HepG2 (cell line): ENCODE data around the gene WDR26. TPM values are rescaled to one million over a fixed set of nuclear protein-coding genes. Genes with fewer than 3 reads are reported as not detected.

ENCODE experiments used
- KDM5B ChIP-seq: sonication (generic); formaldehyde crosslinking; IDR thresholded peaks from 2 replicates; pipeline ENCODE4 v1.4.0; 2020; ENCODE audit warnings: missing genetic modification reagents, mild to moderate bottlenecking, borderline replicate concordance
- MYC ChIP-seq: sonication (generic); formaldehyde crosslinking; IDR thresholded peaks from 2 replicates; pipeline ENCODE4 v1.9.0; 2021; ENCODE audit warnings: missing genetic modification reagents, borderline replicate concordance
- NR2C2 ChIP-seq: sonication (generic); formaldehyde crosslinking; IDR thresholded peaks from 2 replicates; pipeline ENCODE4 v1.4.0; 2020; ENCODE audit warnings: missing genetic modification reagents, mild to moderate bottlenecking, moderate library complexity, borderline replicate concordance
- POLR2G ChIP-seq: fragments of 200-400 bp; formaldehyde crosslinking; IDR thresholded peaks from 2 replicates; pipeline ENCODE4 v1.6.1; 2018; ENCODE audit warnings: mild to moderate bottlenecking, low read depth, low read length, moderate library complexity
- RBFOX2 ChIP-seq: fragments of 200-400 bp; formaldehyde crosslinking; IDR thresholded peaks from 2 replicates; pipeline ENCODE4 v1.6.1; 2017; ENCODE audit warnings: low read depth, mild to moderate bottlenecking, low read length
- SMAD9 ChIP-seq: sonication (generic); formaldehyde crosslinking; IDR thresholded peaks from 2 replicates; pipeline ENCODE4 v1.5.1; 2020; ENCODE audit warnings: mild to moderate bottlenecking, missing genetic modification reagents
- THAP11 ChIP-seq: IDR thresholded peaks from 2 replicates; pipeline ENCODE4 v1.6.1; 2016; ENCODE audit warnings: missing biosample characterization, missing genetic modification reagents
- XRCC5 ChIP-seq: fragments of 200-400 bp; formaldehyde crosslinking; optimal IDR thresholded peaks from 2 replicates; pipeline ENCODE3; 2017; ENCODE audit warnings: mild to moderate bottlenecking, low read length
- ZFP90 ChIP-seq: sonication (generic); formaldehyde crosslinking; IDR thresholded peaks from 2 replicates; pipeline ENCODE4 v1.8.0; 2022; ENCODE audit warnings: missing genetic modification reagents, mild to moderate bottlenecking, inconsistent platforms, borderline replicate concordance
- ZIK1 ChIP-seq: sonication (generic); formaldehyde crosslinking; IDR thresholded peaks from 2 replicates; pipeline ENCODE4 v1.5.0; 2020; ENCODE audit warnings: mild to moderate bottlenecking, low read depth, missing genetic modification reagents, borderline replicate concordance
- ZMAT3 ChIP-seq: sonication (generic); formaldehyde crosslinking; conservative IDR thresholded peaks from 2 replicates; pipeline ENCODE4 v1.7.0; 2021; ENCODE audit warnings: missing genetic modification reagents
- ZNF317 ChIP-seq: sonication (generic); formaldehyde crosslinking; IDR thresholded peaks from 2 replicates; pipeline ENCODE4 v1.5.0; 2020; ENCODE audit warnings: mild to moderate bottlenecking, missing genetic modification reagents
- ZNF546 ChIP-seq: sonication (generic); formaldehyde crosslinking; conservative IDR thresholded peaks from 2 replicates; pipeline ENCODE4 v1.8.1; 2023; ENCODE audit warnings: mild to moderate bottlenecking, missing genetic modification reagents
- ZNF547 ChIP-seq: sonication (generic); formaldehyde crosslinking; IDR thresholded peaks from 2 replicates; pipeline ENCODE4 v1.5.1; 2020; ENCODE audit warnings: mild to moderate bottlenecking, missing genetic modification reagents
- ZNF557 ChIP-seq: sonication (generic); formaldehyde crosslinking; IDR thresholded peaks from 2 replicates; pipeline ENCODE4 v1.4.0; 2020; ENCODE audit warnings: missing genetic modification reagents
- ZNF775 ChIP-seq: sonication (generic); formaldehyde crosslinking; IDR thresholded peaks from 2 replicates; pipeline ENCODE4 v1.4.0; 2020; ENCODE audit warnings: missing genetic modification reagents, mild to moderate bottlenecking, moderate library complexity, borderline replicate concordance
- polyA plus RNA-seq, 8 experiments: library from polyadenylated mRNA; depleted of rRNA in 3 of 8; stranded (reverse) in 7 of 8; unstranded in 1 of 8; fragments of >200 nt; fragmentation: Illumina TruSeq in 4 of 8; extraction: Trizol in 4 of 8; gene quantifications; 2 replicates each; pipeline versions ENCODE4 v1.2.1 to v1.2.3, GENCODE V29; 2011 to 2016; ENCODE audit warnings: low read depth in 4 of 8, missing spikeins in 1 of 8, mixed read lengths in 1 of 8; ENCODE audit not compliant: insufficient read depth in 1 of 8
- total RNA-seq, 5 experiments: library from RNA; depleted of rRNA; stranded (reverse); fragments of >200 nt; fragmentation: Illumina TruSeq; extraction: Trizol; gene quantifications; 2 replicates each; pipeline ENCODE4 v1.2.3, GENCODE V29; 2016; ENCODE audit warnings: low read depth in 1 of 5
- TF ChIP-seq, protein P1 (sequence below): IDR thresholded peaks from 2 replicates; pipeline ENCODE4 v1.6.1; 2012; ENCODE audit warnings: low read depth, low read length, improper control_type of control experiment
- TF ChIP-seq, protein P2 (sequence below): sonication (generic); formaldehyde crosslinking; IDR thresholded peaks from 2 replicates; pipeline ENCODE4 v1.5.0; 2020; ENCODE audit warnings: missing genetic modification reagents
- TF ChIP-seq, protein P3 (sequence below): sonication (generic); formaldehyde crosslinking; IDR thresholded peaks from 2 replicates; pipeline ENCODE4 v1.8.1; 2023; ENCODE audit warnings: missing genetic modification reagents, mild to moderate bottlenecking, borderline replicate concordance
- TF ChIP-seq, protein P4 (sequence below): sonication (generic); formaldehyde crosslinking; IDR thresholded peaks from 2 replicates; pipeline ENCODE4 v1.4.0; 2020; ENCODE audit warnings: missing genetic modification reagents

The WDR26 gene
- total and polyA plus RNA-seq, 2 of the 13 experiments (the other 11 are each of a cell fraction or from before 2014, with no cell fraction given): 13.2 to 23.7 TPM

DNA sequence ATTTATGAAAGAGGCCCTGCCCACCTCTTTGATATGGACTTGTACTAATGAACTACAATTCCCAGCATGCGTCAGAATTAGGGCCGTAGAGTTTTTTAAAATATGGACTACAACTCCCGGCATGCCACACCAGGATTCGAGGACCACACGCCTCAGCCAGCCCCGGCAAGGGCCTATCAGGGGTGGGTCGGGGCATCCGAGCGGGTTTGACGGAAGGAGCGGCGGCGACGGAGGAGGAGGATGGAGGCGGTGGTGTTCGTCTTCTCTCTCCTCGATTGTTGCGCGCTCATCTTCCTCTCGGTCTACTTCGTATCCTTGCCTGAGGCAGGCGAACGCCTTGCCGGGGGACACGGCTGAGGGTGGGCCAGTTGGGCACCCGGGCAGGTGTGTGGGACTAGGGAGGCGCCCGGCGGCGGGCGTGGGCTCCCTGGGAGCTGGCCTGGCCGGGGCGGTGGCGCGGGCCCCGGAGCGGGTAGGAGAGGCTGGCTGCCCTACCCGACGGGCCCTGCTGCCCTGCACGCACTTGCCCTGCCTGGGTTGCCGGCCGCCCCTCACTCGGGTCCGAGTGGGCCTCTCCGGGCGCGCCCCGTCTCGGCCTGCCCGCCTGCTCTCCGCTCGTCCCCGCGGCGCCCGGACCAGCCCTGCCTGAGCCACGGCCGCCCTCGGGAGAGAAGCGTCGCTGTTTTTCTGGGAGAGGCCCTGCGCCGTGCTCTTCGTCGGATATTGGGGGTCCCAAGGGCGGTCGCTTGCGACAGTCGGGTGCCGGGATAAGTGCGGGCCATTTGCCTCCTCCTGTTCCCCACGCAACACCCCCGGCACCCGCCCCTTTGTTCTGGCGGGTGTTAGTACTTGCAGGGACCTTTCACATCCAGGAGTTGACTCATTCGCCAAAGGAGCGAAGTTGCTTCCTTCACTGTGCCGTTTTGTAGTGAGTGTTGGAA, 77.6 kb downstream of the WDR26 start, which contains the start of gene CNIH4 (continued):
- TF ChIP-seq, protein P1, sequence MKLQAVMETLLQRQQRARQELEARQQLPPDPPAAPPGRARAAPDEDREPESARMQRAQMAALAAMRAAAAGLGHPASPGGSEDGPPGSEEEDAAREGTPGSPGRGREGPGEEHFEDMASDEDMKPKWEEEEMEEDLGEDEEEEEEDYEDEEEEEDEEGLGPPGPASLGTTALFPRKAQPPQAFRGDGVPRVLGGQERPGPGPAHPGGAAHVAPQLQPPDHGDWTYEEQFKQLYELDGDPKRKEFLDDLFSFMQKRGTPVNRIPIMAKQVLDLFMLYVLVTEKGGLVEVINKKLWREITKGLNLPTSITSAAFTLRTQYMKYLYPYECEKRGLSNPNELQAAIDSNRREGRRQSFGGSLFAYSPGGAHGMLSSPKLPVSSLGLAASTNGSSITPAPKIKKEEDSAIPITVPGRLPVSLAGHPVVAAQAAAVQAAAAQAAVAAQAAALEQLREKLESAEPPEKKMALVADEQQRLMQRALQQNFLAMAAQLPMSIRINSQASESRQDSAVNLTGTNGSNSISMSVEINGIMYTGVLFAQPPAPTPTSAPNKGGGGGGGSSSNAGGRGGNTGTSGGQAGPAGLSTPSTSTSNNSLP: peak; percentile 55; the same call in 1 of the 2 replicates
- TF ChIP-seq ZFP90 (CRISPR knock-in tag): 0 out of 2 replicates have a peak, but pooled peaks have one; percentile 24
- TF ChIP-seq, protein P2, sequence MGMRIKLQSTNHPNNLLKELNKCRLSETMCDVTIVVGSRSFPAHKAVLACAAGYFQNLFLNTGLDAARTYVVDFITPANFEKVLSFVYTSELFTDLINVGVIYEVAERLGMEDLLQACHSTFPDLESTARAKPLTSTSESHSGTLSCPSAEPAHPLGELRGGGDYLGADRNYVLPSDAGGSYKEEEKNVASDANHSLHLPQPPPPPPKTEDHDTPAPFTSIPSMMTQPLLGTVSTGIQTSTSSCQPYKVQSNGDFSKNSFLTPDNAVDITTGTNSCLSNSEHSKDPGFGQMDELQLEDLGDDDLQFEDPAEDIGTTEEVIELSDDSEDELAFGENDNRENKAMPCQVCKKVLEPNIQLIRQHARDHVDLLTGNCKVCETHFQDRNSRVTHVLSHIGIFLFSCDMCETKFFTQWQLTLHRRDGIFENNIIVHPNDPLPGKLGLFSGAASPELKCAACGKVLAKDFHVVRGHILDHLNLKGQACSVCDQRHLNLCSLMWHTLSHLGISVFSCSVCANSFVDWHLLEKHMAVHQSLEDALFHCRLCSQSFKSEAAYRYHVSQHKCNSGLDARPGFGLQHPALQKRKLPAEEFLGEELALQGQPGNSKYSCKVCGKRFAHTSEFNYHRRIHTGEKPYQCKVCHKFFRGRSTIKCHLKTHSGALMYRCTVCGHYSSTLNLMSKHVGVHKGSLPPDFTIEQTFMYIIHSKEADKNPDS (CRISPR knock-in tag): 0 out of 2 replicates have a peak, but pooled peaks have one; percentile 59
- TF ChIP-seq XRCC5: peak; percentile 39
- TF ChIP-seq NR2C2 (CRISPR knock-in tag): peak; percentile 75
- 0 out of 2 replicates have a peak, but pooled peaks have one; percentile 35 for TF ChIP-seq ZIK1
- TF ChIP-seq KDM5B (CRISPR knock-in tag): peak; percentile 35; the same call in 1 of the 2 replicates
- TF ChIP-seq SMAD9 (CRISPR knock-in tag): 0 out of 2 replicates have a peak, but pooled peaks have one; percentile 46
- no peak for TF ChIP-seq ZNF775
- TF ChIP-seq ZNF557 (CRISPR knock-in tag): no peak
- peak; percentile 80; the same call in 1 of the 2 replicates for TF ChIP-seq ZNF547 (CRISPR knock-in tag)
- TF ChIP-seq ZNF317: peak; percentile 78; the same call in 1 of the 2 replicates
- TF ChIP-seq, protein P3, sequence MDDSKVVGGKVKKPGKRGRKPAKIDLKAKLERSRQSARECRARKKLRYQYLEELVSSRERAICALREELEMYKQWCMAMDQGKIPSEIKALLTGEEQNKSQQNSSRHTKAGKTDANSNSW: 0 out of 2 replicates have a peak, but pooled peaks have one; percentile 74
- peak; percentile 87 for TF ChIP-seq POLR2G
- no peak; the same call in 1 of the 2 replicates for TF ChIP-seq ZNF546 (CRISPR knock-in tag)
- peak; percentile 49; the same call in 1 of the 2 replicates for TF ChIP-seq MYC (CRISPR knock-in tag)
- peak; percentile 75 for TF ChIP-seq RBFOX2
- TF ChIP-seq THAP11: peak; percentile 99
- no peak; the same call in 1 of the 2 replicates for TF ChIP-seq ZMAT3 (CRISPR knock-in tag)
- TF ChIP-seq, protein P4, sequence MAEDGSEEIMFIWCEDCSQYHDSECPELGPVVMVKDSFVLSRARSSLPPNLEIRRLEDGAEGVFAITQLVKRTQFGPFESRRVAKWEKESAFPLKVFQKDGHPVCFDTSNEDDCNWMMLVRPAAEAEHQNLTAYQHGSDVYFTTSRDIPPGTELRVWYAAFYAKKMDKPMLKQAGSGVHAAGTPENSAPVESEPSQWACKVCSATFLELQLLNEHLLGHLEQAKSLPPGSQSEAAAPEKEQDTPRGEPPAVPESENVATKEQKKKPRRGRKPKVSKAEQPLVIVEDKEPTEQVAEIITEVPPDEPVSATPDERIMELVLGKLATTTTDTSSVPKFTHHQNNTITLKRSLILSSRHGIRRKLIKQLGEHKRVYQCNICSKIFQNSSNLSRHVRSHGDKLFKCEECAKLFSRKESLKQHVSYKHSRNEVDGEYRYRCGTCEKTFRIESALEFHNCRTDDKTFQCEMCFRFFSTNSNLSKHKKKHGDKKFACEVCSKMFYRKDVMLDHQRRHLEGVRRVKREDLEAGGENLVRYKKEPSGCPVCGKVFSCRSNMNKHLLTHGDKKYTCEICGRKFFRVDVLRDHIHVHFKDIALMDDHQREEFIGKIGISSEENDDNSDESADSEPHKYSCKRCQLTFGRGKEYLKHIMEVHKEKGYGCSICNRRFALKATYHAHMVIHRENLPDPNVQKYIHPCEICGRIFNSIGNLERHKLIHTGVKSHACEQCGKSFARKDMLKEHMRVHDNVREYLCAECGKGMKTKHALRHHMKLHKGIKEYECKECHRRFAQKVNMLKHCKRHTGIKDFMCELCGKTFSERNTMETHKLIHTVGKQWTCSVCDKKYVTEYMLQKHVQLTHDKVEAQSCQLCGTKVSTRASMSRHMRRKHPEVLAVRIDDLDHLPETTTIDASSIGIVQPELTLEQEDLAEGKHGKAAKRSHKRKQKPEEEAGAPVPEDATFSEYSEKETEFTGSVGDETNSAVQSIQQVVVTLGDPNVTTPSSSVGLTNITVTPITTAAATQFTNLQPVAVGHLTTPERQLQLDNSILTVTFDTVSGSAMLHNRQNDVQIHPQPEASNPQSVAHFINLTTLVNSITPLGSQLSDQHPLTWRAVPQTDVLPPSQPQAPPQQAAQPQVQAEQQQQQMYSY (CRISPR knock-in tag): 0 out of 2 replicates have a peak, but pooled peaks have one; percentile 19
